ENCODE data around the gene RTKN2. TPM values are rescaled to one million over a fixed set of nuclear protein-coding genes. Genes with fewer than 3 reads are reported as not detected.

RTKN2 gene
- total RNA-seq, 1 experiment from 2014 or later = 14.4 TPM

GRCh38 chr10:62136931-62137330 is 131.7 kb downstream of the RTKN2 start:
- Histone ChIP-seq H4K5ac (ENCODE audit: insufficient read length, low read depth, low read length) (no peak overlapping the region), H3K79me2 (ENCODE audit: insufficient read depth, low read length) (no peaks in the 10 kb centered on the region), H4K91ac (ENCODE audit: insufficient read length, low read depth, low read length) (no peak overlapping the region), H2AFZ (ENCODE audit: low read length) (no peak overlapping the region), H3K79me1 (ENCODE audit: insufficient read depth, low read depth, low read length, poor library complexity, severe bottlenecking) (no peaks in the 10 kb centered on the region), H3K9me3 (ENCODE audit: control insufficient read depth, low read depth, low read length) (no peaks in the 10 kb centered on the region), H3K14ac (ENCODE audit: insufficient read depth, low read length) (no peak overlapping the region), H2BK120ac (ENCODE audit: low read depth, low read length, poor library complexity, severe bottlenecking) (no peak overlapping the region), H3K23ac (ENCODE audit: insufficient read length, low read depth, low read length) (no peak overlapping the region), H3K27me3 (ENCODE audit: insufficient read depth, low read length) (no peaks in the 10 kb centered on the region), H2AK5ac (ENCODE audit: insufficient read length, low read length) (no peak overlapping the region), H3K4me2 (ENCODE audit: insufficient read depth, insufficient read length, low read length) (no peak overlapping the region), H3K27ac (ENCODE audit: insufficient read length, low read depth, low read length) (no peak overlapping the region), H3K9ac (ENCODE audit: extremely low read depth, insufficient read length, low read length) (no peak overlapping the region), H4K20me1 (ENCODE audit: control insufficient read depth, insufficient read depth, insufficient read length) (no peaks in the 10 kb centered on the region), H3K56ac (ENCODE audit: insufficient read length, low read depth, low read length) (no peak overlapping the region), H3K4ac (ENCODE audit: low read depth, low read length) (no peak overlapping the region), H2BK15ac (ENCODE audit: low read depth, low read length) (no peak overlapping the region), H3T11ph (ENCODE audit: low read length) (no peak overlapping the region), H2BK5ac (ENCODE audit: insufficient read length, low read length) (no peak overlapping the region), H4K8ac (replicated peaks; ENCODE audit: insufficient read length, low read depth, low read length) (no peak overlapping the region), H3K4me1 (ENCODE audit: insufficient read depth, low read length) (no peaks in the 10 kb centered on the region), H3K18ac (ENCODE audit: insufficient read length, low read depth, low read length) (no peak overlapping the region), H2BK12ac (ENCODE audit: insufficient read length, low read depth, low read length) (no peak overlapping the region), H3K23me2 (ENCODE audit: insufficient read length, low read depth, low read length, poor library complexity, severe bottlenecking) (no peaks in the 10 kb centered on the region), H2BK20ac (ENCODE audit: low read depth, low read length, poor library complexity, severe bottlenecking) (no peak overlapping the region)
- H3K4me3 Mint-ChIP-seq = no peak overlapping the region
- H3K9me3 Mint-ChIP-seq = peaks cover 20 to 27% of the 10 kb centered on the region in 2 experiments
- no peaks in the 10 kb centered on the region for H3K4me1 Mint-ChIP-seq
- peaks cover 0 to 12% (median 5%) of the 10 kb centered on the region in 3 experiments; a peak in 5 of 7 replicates for H3K36me3 Mint-ChIP-seq (ENCODE audit: insufficient read depth in 1 of 3, low read depth in 3 of 3)
- no peak for TF ChIP-seq CTCF (conservative IDR thresholded peaks at IDR 0.05)
- WGBS (ENCODE audit: extremely low coverage, insufficient read length, low lambda C conversion rate) = no CpG with 5 or more reads among the region's 3 CpGs
- H3K27ac Mint-ChIP-seq = no peak overlapping the region
- DNase-seq = no peak
- no peaks in the 10 kb centered on the region for H3K27me3 Mint-ChIP-seq (ENCODE audit: low read depth)

Measured in H9 (cell line).